ENCODE data around the gene ITSN2. TPM values are rescaled to one million over a fixed set of nuclear protein-coding genes. Genes with fewer than 3 reads are reported as not detected.

Gene ITSN2
- total RNA-seq, 4 donors from 2014 or later, result 32.8 to 58.0 (median 41.4) TPM

DNA sequence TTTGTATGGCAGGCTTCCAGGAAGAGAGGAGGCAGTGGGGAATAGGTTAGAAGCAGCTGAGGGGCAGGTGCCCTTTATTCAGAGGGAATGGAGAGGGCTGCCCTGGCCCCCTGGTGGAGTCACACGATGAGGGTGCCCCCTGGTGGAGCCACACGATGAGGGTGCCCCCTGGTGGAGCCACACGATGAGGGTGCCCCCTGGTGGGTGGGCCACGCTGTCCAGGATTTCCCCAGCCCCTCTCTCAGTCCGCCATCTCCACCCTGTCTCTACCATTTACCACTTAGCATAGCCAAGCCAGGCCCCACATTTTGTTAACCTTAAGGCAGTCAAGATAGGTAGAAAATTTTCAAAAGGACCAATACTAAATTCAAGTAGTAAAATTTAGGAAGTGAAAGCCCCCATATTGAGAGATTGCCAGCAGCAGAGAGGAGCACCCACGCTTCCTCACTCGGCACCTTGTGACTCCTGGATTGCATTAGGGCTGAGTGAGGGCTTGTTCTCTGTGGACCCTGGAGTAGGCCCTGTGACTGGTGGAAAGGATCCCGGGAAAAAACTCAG lies 195.8 kb downstream of the ITSN2 start:
- Histone ChIP-seq H3K36me3 (no peaks in the 10 kb centered on the region), H3K9me3 (no peaks in the 10 kb centered on the region), H3K27ac (no peak overlapping the region), H3K27me3 (no peaks in the 10 kb centered on the region), H3K4me3 (no peak overlapping the region), H3K4me1 (no peaks in the 10 kb centered on the region)
- TF ChIP-seq POLR2AphosphoS5 (IDR thresholded peaks at IDR 0.05) (no peak), POLR2A (IDR thresholded peaks at IDR 0.05) (no peak), EP300 (IDR thresholded peaks at IDR 0.05; ENCODE audit: low read depth) (no peak)
- TF ChIP-seq, protein P1, sequence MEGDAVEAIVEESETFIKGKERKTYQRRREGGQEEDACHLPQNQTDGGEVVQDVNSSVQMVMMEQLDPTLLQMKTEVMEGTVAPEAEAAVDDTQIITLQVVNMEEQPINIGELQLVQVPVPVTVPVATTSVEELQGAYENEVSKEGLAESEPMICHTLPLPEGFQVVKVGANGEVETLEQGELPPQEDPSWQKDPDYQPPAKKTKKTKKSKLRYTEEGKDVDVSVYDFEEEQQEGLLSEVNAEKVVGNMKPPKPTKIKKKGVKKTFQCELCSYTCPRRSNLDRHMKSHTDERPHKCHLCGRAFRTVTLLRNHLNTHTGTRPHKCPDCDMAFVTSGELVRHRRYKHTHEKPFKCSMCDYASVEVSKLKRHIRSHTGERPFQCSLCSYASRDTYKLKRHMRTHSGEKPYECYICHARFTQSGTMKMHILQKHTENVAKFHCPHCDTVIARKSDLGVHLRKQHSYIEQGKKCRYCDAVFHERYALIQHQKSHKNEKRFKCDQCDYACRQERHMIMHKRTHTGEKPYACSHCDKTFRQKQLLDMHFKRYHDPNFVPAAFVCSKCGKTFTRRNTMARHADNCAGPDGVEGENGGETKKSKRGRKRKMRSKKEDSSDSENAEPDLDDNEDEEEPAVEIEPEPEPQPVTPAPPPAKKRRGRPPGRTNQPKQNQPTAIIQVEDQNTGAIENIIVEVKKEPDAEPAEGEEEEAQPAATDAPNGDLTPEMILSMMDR (IDR thresholded peaks at IDR 0.05), result peak; percentile 28 to 76 (median 58)
- peak; percentile 26 for DNase-seq
- WGBS, 2 donors (ENCODE audit: low coverage in 1 of 2), result 51 to 53% methylated on average over 2 to 8 of the region's 8 CpGs
- intact Hi-C loops (cut with DNase I; ENCODE audit: low total_unique reads) (no loop called here), in situ Hi-C loops (cut with MboI; ENCODE audit: low pct_ligation_motif_present in 1 of 4, low pct_unique_long_range_greater_than_20kb in 1 of 4, low sequenced_read_pairs in 3 of 4) (no loop called here)

DNA sequence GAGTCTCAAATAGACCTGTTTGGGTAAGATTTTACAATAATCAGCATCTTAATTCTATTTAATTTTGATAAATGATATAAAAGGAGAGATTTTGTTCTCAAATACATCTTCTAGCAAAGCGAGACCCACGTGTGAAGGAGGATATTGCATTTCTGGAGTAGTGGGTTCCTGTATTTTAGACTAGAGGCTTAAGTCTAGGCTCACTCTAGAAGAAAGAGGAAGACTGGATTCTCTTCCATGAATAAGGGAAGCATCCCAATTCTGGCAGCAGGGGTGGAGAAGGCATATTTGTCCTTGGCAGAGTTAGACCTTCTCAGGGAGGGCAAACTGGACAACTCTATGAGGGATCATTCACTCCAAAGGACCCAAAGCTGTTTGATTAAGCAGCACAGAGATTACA lies 196.7 kb downstream of the ITSN2 start:
- H3K4me3 ChIP-seq, result no peak overlapping the region
- no peaks in the 10 kb centered on the region for H3K27me3 ChIP-seq
- TF ChIP-seq EP300 (IDR thresholded peaks at IDR 0.05; ENCODE audit: low read depth), result no peak
- TF ChIP-seq POLR2AphosphoS5 (IDR thresholded peaks at IDR 0.05), result no peak
- TF ChIP-seq, protein P1 (IDR thresholded peaks at IDR 0.05), result no peak
- TF ChIP-seq POLR2A (IDR thresholded peaks at IDR 0.05), result no peak
- H3K36me3 ChIP-seq, result no peaks in the 10 kb centered on the region
- WGBS, 2 donors (ENCODE audit: low coverage in 1 of 2), result 85 to 89% methylated on average over 2 of the region's 2 CpGs
- in situ Hi-C loops (cut with MboI; ENCODE audit: low pct_ligation_motif_present in 1 of 4, low pct_unique_long_range_greater_than_20kb in 1 of 4, low sequenced_read_pairs in 3 of 4) (no loop called here), intact Hi-C loops (cut with DNase I; ENCODE audit: low total_unique reads) (no loop called here)
- no peaks in the 10 kb centered on the region for H3K4me1 ChIP-seq
- no peak for DNase-seq
- H3K9me3 ChIP-seq, result no peaks in the 10 kb centered on the region
- no peak overlapping the region for H3K27ac ChIP-seq

DNA sequence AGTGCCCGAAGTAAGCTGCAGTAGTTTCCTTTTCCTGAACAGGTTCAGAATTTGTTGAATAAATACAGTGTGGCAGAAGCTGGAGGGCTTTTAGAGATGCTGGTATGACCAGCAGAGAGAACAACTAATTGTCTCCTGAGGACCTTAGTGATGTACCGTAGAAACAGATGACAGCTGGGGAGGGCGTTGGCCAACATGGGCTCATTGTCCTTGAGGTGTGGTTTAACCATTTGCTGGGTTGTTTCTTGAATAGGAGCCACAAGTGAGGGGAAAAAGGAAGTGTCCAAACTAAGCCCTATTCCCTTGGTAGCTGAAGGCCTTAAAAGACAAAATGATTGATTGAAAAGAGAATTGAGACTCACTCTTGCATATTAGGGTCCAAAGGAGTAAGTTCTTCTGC lies 197.2 kb downstream of the ITSN2 start:
- in situ Hi-C loops (cut with MboI; ENCODE audit: low pct_ligation_motif_present in 1 of 4, low pct_unique_long_range_greater_than_20kb in 1 of 4, low sequenced_read_pairs in 3 of 4), result no loop called here
- intact Hi-C loops (cut with DNase I; ENCODE audit: low total_unique reads), result no loop called here
- TF ChIP-seq POLR2AphosphoS5 (IDR thresholded peaks at IDR 0.05) (no peak), EP300 (IDR thresholded peaks at IDR 0.05; ENCODE audit: low read depth) (no peak), POLR2A (IDR thresholded peaks at IDR 0.05) (no peak)
- TF ChIP-seq, protein P1 (IDR thresholded peaks at IDR 0.05), result no peak

DNA sequence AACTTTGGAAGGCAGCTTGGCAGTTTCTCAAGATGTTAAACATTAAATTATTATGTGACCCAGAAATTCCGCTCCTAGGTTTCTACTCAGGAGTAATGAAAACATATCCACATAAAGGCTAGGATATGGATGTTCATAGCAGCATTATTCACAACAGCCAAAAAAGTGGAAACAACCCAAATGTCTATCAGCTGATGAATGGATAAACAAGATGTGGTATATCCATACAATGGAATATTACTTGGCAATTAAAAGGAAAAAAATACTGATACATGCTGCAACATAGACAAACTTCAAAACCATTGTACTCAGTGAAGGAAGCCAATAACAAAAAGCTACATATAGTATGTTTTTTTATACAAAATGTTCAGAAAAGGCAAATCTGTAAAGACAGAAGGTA lies 197.8 kb downstream of the ITSN2 start:
- intact Hi-C loops (cut with DNase I; ENCODE audit: low total_unique reads), result no loop called here

More for the DNA sequence above, 197.2 kb downstream of the ITSN2 start:
- Histone ChIP-seq H3K36me3 (no peaks in the 10 kb centered on the region), H3K9me3 (no peaks in the 10 kb centered on the region), H3K27me3 (no peaks in the 10 kb centered on the region), H3K27ac (no peak overlapping the region), H3K4me1 (no peaks in the 10 kb centered on the region), H3K4me3 (no peak overlapping the region)
- WGBS, 2 donors (ENCODE audit: low coverage in 1 of 2), result 42 to 73% methylated on average over 2 to 3 of the region's 3 CpGs
- no peak for DNase-seq

More for the DNA sequence above, 197.8 kb downstream of the ITSN2 start:
- no peaks in the 10 kb centered on the region for H3K27me3 ChIP-seq
- DNase-seq, result no peak
- H3K4me1 ChIP-seq, result no peaks in the 10 kb centered on the region
- TF ChIP-seq, protein P1 (IDR thresholded peaks at IDR 0.05), result no peak
- TF ChIP-seq POLR2A (IDR thresholded peaks at IDR 0.05), result no peak
- no peak overlapping the region for H3K4me3 ChIP-seq
- H3K9me3 ChIP-seq, result no peaks in the 10 kb centered on the region
- no peaks in the 10 kb centered on the region for H3K36me3 ChIP-seq
- no peak overlapping the region for H3K27ac ChIP-seq
- 97 to 100% methylated on average over 1 of the region's 1 CpG for WGBS, 2 donors (ENCODE audit: low coverage in 1 of 2)
- in situ Hi-C loops (cut with MboI; ENCODE audit: low pct_ligation_motif_present in 1 of 4, low pct_unique_long_range_greater_than_20kb in 1 of 4, low sequenced_read_pairs in 3 of 4), result no loop called here

Data from transverse colon (tissue), 4 donors.